Measurements from ENCODE around the gene NEMP1.

Gene NEMP1

DNA sequence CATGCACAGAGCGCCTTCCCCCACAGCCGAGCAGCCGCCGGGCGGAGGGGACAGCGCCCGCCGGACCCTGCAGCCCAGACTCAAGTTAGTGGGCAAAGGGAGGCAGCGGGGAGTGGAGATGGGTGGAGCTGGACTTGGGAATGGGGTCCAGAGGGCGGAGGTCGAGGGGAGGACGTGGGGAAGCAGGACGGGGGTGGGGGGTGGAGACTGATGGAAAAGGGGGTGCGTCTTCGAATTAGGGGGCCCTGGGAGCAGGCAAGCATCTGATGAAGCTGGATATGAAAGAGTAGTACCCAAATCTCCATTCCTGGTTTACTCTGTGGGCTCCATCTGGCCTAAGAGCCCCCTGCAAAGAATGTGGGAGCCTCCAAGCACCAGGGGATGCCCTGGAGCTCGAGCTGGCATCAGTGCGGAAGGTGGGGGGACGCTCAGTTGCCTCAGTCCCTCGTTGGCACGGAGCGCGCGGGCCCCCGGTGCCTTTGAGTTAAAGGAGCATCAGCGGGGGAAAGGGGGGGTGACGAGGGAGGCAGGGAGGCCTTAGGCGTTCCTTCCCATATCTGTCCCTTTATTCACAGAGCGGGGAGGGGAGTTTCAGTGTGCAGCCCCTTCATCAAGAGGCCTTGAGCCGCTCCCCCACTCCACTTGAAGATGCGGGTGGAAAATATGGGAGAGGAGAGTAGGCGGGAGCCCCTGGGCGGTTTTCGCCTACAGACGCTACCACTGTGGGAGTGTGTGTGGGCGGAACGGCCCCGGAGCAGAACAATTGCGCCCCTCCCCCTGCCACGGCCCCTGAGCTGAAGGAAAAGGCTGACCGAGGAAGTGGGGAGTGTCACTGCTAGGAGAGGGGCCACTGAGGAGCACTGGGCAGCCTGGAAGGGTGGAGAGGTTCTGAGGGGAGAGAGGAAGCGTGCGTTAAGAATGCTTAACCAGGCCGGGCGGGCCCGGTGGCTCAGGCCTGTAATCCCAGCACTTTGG lies 11.0 kb upstream of the NEMP1 start:
- TF ChIP-seq EP300 (IDR thresholded peaks at IDR 0.05; ENCODE audit: borderline replicate concordance) = no peak
- no peak for TF ChIP-seq YY1 (IDR thresholded peaks at IDR 0.05; ENCODE audit: low read depth)
- TF ChIP-seq, protein P1, sequence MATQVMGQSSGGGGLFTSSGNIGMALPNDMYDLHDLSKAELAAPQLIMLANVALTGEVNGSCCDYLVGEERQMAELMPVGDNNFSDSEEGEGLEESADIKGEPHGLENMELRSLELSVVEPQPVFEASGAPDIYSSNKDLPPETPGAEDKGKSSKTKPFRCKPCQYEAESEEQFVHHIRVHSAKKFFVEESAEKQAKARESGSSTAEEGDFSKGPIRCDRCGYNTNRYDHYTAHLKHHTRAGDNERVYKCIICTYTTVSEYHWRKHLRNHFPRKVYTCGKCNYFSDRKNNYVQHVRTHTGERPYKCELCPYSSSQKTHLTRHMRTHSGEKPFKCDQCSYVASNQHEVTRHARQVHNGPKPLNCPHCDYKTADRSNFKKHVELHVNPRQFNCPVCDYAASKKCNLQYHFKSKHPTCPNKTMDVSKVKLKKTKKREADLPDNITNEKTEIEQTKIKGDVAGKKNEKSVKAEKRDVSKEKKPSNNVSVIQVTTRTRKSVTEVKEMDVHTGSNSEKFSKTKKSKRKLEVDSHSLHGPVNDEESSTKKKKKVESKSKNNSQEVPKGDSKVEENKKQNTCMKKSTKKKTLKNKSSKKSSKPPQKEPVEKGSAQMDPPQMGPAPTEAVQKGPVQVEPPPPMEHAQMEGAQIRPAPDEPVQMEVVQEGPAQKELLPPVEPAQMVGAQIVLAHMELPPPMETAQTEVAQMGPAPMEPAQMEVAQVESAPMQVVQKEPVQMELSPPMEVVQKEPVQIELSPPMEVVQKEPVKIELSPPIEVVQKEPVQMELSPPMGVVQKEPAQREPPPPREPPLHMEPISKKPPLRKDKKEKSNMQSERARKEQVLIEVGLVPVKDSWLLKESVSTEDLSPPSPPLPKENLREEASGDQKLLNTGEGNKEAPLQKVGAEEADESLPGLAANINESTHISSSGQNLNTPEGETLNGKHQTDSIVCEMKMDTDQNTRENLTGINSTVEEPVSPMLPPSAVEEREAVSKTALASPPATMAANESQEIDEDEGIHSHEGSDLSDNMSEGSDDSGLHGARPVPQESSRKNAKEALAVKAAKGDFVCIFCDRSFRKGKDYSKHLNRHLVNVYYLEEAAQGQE (IDR thresholded peaks at IDR 0.05; ENCODE audit: low read depth) = 0 out of 2 replicates have a peak, but pooled peaks have one; percentile 31
- TF ChIP-seq, protein P2, sequence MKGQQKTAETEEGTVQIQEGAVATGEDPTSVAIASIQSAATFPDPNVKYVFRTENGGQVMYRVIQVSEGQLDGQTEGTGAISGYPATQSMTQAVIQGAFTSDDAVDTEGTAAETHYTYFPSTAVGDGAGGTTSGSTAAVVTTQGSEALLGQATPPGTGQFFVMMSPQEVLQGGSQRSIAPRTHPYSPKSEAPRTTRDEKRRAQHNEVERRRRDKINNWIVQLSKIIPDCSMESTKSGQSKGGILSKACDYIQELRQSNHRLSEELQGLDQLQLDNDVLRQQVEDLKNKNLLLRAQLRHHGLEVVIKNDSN (IDR thresholded peaks at IDR 0.05) = no peak
- TF ChIP-seq, protein P3, sequence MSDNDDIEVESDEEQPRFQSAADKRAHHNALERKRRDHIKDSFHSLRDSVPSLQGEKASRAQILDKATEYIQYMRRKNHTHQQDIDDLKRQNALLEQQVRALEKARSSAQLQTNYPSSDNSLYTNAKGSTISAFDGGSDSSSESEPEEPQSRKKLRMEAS (IDR thresholded peaks at IDR 0.05) = no peak; the same call in 1 of the 2 replicates
- no peak for TF ChIP-seq CEBPB (IDR thresholded peaks at IDR 0.05)
- TF ChIP-seq EGR1 (IDR thresholded peaks at IDR 0.05) = peak; percentile 97
- no peak for TF ChIP-seq FOXM1 (IDR thresholded peaks at IDR 0.05; ENCODE audit: borderline replicate concordance, low read depth)
- no peak for TF ChIP-seq NFIC (IDR thresholded peaks at IDR 0.05)
- peak; percentile 71 for TF ChIP-seq ZBTB7A (IDR thresholded peaks at IDR 0.05; ENCODE audit: low read depth)
- no peak for TF ChIP-seq RAD21 (IDR thresholded peaks at IDR 0.05; ENCODE audit: low read depth)
- TF ChIP-seq CREB1 (IDR thresholded peaks at IDR 0.05; ENCODE audit: low read depth) = no peak
- TF ChIP-seq TAF1 (IDR thresholded peaks at IDR 0.05; ENCODE audit: low read depth) = 0 out of 2 replicates have a peak, but pooled peaks have one; percentile 22
- TF ChIP-seq TEAD4 (IDR thresholded peaks at IDR 0.05) = peak; percentile 44; the same call in 1 of the 2 replicates
- no peak; the same call in 1 of the 2 replicates for TF ChIP-seq TCF12 (IDR thresholded peaks at IDR 0.05; ENCODE audit: low read depth)

DNA sequence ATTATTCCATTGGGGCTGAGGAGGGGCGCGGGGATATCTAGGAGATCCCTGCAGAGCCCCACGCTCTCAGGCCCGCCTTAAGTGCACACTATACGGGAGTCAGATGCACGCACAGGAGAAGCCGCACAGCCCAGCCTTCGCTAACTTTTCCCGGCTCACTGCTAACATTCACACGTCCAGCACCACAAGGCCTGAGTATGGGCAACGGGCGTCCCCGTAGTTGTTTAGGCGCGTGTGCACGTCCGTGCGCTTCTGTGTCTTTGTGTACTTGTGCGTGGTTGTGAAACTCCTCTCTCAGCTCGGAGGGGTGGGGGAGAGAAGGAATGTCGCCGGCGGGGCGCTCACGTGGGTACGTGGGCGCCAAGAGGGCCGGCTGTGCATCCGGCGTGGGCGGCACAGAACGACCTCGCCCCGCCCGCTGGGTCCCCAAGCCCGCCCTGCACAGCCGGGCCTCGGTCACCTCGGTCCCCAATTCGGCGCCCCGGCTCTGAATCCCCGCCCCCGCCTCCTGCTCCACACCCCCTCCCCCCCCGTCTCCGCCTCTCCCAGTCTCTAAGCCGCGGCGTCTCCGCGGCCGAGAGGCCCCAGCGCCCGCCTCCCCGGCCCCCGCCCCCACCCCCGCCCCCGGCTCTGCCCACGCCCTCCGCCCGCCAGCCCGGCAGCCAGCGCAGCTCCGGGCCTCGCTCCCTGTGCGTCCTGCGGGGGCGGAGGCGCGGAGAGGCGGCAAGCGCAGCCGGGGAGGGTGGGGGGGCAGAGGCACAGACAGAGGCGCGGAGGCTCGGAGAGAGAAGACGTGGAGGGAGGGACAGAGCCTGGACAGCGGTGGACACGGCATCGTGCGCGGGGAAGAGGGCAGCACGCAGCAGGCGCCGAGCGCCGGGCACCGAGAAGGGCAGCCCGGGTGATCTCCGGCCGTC lies 10.0 kb upstream of the NEMP1 start, which contains the start of gene NAB2:
TSS of gene NAB2 (plus strand) at position 761 of the 917 bp plus-strand sequence. CDS start 158 bp downstream, outside the sequence.
- TF ChIP-seq TCF12 (IDR thresholded peaks at IDR 0.05; ENCODE audit: low read depth) (no peak), RAD21 (IDR thresholded peaks at IDR 0.05; ENCODE audit: low read depth) (no peak), CREB1 (IDR thresholded peaks at IDR 0.05; ENCODE audit: low read depth) (no peak), FOXM1 (IDR thresholded peaks at IDR 0.05; ENCODE audit: borderline replicate concordance, low read depth) (no peak), CEBPB (IDR thresholded peaks at IDR 0.05) (peak; percentile 95), NFIC (IDR thresholded peaks at IDR 0.05) (no peak), EGR1 (IDR thresholded peaks at IDR 0.05) (peak; percentile 98), ZBTB7A (IDR thresholded peaks at IDR 0.05; ENCODE audit: low read depth) (no peak), EP300 (IDR thresholded peaks at IDR 0.05; ENCODE audit: borderline replicate concordance) (peak; percentile 52; the same call in 1 of the 2 replicates), TAF1 (IDR thresholded peaks at IDR 0.05; ENCODE audit: low read depth) (peak; percentile 65), YY1 (IDR thresholded peaks at IDR 0.05; ENCODE audit: low read depth) (0 out of 2 replicates have a peak, but pooled peaks have one; percentile 44), TEAD4 (IDR thresholded peaks at IDR 0.05) (peak; percentile 88)
- TF ChIP-seq, protein P3 (IDR thresholded peaks at IDR 0.05) = peak; percentile 94
- TF ChIP-seq, protein P2 (IDR thresholded peaks at IDR 0.05) = peak; percentile 92
- TF ChIP-seq, protein P1 (IDR thresholded peaks at IDR 0.05; ENCODE audit: low read depth) = no peak

- TF ChIP-seq ZBTB7A (IDR thresholded peaks at IDR 0.05; ENCODE audit: low read depth) (no peak; the same call in 1 of the 2 replicates), CREB1 (IDR thresholded peaks at IDR 0.05; ENCODE audit: low read depth) (no peak), TCF12 (IDR thresholded peaks at IDR 0.05; ENCODE audit: low read depth) (peak; percentile 49; the same call in 1 of the 2 replicates), EP300 (IDR thresholded peaks at IDR 0.05; ENCODE audit: borderline replicate concordance) (0 out of 2 replicates have a peak, but pooled peaks have one; percentile 4), CEBPB (IDR thresholded peaks at IDR 0.05) (no peak), FOXM1 (IDR thresholded peaks at IDR 0.05; ENCODE audit: borderline replicate concordance, low read depth) (no peak), TEAD4 (IDR thresholded peaks at IDR 0.05) (0 out of 2 replicates have a peak, but pooled peaks have one; percentile 3), YY1 (IDR thresholded peaks at IDR 0.05; ENCODE audit: low read depth) (no peak), EGR1 (IDR thresholded peaks at IDR 0.05) (peak; percentile 95), TAF1 (IDR thresholded peaks at IDR 0.05; ENCODE audit: low read depth) (no peak), NFIC (IDR thresholded peaks at IDR 0.05) (no peak), RAD21 (IDR thresholded peaks at IDR 0.05; ENCODE audit: low read depth) (no peak)
- TF ChIP-seq, protein P3 (IDR thresholded peaks at IDR 0.05) = no peak; the same call in 1 of the 2 replicates
- TF ChIP-seq, protein P2 (IDR thresholded peaks at IDR 0.05) = 0 out of 2 replicates have a peak, but pooled peaks have one; percentile 2
- TF ChIP-seq, protein P1 (IDR thresholded peaks at IDR 0.05; ENCODE audit: low read depth) = no peak
Observed at GRCh38 chr12:57087691-57088353, 9.2 kb upstream of the NEMP1 start.

Data from Ishikawa (cell line).